ELR (cell line): ENCODE measurements around the gene SMARCA1.

Experiments used
- DNase-seq: peaks from one replicate; pipeline ENCODE4 v3.0.0-alpha.2; 2015; ENCODE audit warnings: low read depth

Gene SMARCA1

DNA sequence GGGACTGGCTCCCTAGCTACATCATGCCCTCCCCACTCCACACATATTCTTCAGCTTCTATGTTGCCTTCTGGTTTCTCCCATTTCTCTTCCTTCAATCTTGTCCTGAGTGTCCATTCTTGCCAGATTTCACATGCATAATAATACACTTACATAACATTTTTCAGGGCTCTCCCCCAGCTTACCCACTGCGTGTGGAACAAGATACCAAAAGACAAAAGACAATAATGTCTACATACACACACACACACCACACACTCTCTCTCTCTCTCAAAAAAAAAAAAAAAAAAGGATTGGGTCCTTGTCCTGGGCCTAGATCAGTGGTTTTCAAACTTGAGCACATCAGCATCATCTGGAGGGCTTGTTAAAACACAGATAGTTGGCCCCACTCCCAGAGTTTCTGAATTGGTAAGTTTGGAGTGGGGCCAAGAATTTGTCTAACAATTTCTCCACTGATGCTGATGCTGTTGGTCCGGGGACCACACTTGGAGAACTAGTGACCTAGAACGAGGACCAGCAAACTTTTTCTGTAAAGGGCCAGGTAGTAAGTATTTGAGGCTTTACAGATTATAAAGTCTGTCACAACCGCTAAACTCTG lies 6.5 kb upstream of the SMARCA1 start:
- DNase-seq, result no peak

DNA sequence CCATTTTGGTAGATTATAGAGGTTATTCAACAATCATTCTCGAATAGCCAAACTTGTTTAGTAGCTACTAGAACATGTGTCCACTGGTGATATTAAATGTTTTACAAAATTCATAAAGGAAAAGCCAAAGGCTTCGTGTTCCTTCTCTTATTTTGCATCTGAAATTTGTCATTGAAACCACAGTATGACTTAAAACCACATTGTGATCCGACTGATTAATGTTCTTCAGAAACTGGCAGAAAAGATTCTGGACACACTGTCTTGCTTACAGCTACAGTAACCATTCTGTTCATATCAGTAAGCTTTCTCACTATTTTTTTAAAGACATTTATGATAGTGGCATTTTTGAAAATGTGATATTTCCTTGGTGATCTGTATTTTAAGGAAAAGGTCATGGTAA lies 2.6 kb upstream of the SMARCA1 start:
- peak; percentile 8 for DNase-seq

DNA sequence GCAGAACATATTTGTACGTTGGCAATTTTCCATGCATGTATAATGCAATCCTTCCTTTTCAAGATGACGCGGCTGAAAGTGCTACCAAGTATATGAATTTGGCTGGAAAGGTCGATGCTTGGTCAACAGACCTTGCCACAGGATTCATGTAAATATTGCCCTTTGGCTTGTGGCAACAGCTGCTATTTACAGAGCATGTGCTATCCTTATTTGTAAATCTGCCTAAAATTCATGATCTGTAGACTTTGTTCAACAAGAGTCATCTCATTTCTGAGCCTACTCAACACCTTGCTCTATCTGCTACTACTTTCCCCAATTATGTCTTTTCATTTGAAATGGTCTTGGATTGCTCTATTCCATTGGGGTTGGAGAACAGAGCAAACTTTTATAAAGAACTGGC lies 1.9 kb upstream of the SMARCA1 start:
- peak; percentile 4 for DNase-seq

DNA sequence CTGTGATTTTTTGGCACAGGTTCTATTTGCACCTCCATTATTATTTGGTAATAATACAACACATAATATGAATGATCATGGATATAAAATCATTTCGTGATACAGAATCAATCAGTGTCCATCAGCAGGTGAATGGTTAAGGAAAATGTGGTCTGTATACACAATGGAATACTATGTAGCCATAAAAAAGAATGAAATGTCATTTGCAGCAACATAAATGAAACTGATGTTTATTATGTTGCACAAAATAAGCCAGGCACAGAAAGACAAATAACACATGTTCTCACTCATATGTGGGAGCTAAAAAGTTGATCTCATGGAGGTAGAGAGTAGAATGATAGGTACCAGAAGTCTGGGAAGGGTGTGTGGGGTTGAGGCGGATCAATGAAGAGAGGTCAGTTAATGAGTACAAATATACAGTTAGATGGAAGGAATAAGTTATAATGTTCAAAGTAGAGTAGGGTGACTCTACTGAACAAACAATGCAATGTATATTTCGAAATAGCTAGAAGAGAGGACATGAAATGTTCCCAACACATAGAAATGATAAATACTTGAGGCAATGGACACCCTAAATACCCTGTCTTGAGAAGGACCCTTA lies 1.1 kb upstream of the SMARCA1 start:
- no peak for DNase-seq

DNA sequence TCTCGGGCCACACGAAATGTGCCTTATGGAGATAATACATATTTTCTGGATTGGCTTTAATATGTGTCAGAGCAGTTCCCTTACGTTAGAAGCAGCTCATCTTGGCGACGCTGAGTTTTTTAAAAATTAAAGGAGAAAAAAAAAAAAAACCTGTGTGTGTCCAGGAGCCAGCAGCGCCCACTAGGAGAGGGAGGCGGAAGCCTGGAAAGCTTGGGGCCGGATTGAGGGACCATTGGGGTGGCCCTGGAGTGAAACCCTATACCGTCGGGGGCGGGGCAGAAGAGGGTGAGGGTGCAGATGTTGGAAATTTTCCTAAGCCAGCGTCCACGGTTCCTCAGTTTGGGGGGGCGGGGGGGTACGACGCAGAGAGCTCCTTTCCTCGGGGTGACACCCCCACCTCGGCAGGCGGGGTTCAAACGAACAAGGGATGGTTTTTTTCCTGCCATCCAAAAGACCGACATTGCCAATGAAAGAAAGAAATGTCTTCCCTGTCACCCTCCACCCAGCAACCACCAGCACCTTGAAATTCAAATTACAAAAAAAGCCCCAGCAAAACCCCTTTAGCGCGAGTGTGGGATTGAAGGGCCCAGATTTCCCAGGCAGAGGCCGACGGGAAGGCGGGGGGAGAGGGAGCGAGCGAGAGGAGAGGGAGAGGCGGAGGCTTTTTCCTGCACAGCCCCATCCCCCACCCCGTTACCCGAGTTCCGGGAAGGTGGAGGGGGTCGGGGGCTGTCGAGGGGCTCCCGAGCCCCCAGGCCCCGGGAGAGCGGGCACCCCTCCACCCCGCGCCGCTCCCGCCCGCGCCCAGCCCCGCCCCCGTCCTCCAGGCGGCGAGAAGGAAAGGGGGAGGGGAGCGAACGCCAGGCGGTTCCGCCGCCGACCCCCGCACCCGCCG lies 859 bp downstream of the SMARCA1 start:
- peak; percentile 77 for DNase-seq

DNA sequence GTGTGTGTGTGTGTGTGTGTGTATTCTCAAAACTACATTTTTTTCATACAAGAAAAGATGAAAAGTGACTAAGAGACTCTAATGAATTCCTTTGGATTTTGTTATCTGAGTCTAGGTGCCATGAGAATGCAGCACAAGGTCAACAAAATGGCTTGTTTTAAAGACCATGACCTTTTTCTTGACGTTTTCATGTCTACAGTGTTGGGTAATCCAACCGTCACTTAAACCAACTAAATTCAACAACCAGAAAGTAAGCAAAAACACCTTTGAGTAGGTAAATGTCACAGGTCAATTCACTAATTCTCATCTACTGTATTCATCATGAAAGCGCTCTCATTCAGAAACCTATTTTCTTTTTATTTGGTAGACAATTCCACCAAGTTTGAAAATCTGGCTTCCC lies 3.1 kb downstream of the SMARCA1 start:
- DNase-seq, result no peak

DNA sequence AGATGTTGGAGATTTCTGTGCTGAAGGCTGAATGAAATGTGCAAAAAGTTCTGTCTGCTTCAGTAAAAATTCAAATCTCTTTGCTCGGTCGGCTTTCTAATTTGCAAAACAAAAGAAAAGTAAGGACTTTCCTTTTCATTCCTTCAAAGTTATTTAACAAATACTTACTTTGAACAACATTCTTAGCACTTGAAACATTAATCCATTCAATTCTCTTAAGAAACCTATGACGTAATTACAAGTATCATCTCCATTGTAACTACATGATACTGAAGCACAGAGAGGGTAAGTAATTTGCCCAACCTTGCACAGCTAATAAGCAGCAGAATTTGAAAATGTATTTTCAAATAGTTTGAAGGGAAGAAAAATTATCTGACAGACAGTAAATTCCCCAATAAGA lies 6.9 kb downstream of the SMARCA1 start:
- no peak for DNase-seq

DNA sequence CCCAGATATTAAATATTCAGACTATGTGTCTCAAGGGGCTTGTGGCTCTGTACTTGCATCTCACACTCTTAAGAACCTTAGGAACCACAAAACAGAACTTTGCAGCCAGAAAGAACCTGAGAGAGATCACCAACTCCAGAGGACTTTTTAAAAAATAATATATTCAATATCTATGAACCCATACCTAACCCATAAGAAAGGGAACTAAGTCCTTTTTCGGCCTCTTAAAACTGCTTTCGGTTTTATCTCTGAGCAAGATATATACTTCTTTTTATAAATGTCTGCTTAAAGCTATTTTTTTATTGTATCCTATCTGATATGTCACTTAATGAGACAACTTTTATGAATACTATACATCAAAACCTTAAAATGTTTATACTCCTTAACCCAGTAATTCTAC lies 10.9 kb downstream of the SMARCA1 start:
- DNase-seq, result no peak

DNA sequence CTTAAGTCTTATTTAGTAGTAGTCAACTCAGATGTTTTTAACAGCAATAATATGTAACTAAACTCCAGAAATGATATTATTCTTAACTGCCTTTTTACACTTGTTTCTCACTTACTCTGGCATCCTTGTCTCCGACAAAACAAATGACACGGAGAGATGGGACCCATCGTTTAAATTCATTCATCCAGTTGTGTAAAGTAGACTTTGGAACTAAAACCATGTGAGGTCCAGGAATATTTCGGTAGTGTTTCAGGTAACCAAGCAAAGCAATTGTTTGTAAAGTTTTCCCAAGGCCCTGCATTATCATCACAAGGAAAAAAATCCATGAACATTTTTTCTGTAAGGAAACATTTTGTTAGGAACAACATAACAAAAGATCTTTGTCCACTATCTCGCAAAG lies 11.6 kb downstream of the SMARCA1 start:
- no peak for DNase-seq

DNA sequence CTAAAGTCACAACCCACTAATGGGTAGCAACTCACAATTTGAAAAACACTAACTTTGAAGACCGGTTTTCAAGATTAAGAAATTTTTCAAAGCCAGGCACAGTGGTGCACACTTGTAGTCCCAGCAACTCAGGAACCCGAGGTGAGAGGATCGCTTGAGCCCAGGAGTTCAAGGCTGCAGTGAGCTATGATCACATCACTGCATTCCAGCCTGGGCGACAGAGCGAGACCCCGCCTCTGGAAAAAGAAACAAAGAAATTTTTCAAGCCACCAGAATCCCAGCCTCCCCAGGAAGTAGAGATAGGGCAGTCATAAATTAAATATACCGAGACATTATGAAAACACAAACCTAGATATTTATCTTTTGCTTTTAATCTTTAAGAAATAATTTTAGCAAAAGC lies 13.0 kb downstream of the SMARCA1 start:
- no peak for DNase-seq

DNA sequence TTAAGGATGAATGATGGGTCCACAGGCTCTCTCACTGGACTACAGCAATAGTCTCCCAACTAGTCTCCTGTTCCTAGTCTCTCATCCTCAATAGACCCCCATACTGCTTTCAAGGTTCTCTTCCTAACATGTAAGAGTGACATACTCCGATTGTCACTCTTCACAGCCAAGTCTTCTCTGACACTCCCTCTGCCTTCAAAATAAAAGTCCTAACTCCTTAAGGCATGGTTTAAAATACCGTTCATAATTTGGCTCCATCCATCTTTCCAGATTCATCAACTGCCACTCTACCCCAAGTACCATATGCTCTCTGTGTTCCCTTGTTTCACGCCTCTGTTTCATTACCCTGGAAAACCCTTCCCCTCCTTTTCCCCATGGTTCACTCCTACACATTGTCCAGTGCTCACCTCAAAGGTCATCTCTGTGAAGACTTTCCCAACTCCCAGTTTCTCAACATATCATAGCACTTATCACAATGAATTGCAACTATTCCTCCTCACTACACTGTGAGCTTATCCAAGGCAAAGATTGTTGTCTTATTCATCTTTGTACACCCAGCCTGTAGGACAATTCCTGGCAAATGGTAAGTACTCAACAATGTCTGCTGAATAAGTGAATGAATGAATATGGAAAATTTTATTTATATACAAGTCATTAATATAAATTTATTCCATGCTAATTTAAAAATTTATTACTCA lies 26.0 kb downstream of the SMARCA1 start:
- DNase-seq, result no peak

DNA sequence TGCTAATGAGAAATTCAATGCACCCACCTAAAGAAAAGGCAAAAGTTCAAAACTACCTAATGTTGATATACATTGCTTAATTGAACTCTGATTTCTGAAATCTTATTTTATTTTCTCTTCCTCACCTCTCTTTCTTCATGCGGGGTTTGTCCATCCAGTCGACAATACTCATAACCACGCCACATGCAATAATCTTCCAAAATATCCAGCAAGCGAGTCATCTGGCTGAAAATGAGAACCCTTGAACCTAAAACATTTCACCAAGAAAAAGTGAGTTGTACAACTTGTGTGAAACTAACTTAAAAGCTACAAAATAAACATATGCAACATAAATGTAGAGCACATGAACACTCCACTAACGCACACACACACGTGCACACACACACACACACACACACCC lies 26.7 kb downstream of the SMARCA1 start:
- peak; percentile 62 for DNase-seq

DNA sequence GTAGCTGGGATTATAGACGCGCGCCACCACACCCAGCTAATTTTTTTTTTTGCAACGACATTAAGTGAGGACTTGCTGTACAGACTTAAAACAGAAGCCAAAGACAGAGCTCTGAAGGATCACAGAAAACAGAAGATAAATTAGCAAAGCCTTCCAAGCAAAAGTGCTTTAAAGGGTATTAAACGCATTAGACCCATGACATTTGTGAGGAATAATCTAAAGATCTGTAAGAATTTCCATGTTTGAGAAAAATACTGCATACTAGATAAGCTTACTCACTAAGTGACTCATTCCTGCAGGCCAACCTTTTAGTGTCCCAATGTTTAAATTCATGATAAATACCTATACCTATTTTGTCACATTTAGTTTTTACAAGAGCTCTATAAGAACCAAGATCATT lies 27.4 kb downstream of the SMARCA1 start:
- peak; percentile 70 for DNase-seq

DNA sequence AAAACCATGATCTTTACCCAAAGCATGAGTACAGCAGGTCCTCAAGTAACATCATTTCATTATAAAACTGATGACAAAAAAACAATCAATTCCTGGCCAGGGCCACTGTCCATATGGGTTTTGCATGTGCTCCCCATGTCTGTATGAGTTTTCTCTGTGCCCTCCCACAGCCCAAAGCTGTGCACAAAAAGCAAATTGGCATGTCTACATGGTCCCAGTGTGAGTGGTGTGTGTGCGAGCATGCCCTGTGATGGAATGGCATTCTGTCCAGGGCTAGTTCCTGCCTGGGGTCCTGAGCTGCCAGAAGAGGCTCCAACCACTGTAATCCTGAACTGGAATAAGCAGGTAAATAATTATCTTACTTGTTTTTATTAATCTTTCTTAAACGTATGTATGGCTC lies 28.4 kb downstream of the SMARCA1 start:
- DNase-seq, result no peak

DNA sequence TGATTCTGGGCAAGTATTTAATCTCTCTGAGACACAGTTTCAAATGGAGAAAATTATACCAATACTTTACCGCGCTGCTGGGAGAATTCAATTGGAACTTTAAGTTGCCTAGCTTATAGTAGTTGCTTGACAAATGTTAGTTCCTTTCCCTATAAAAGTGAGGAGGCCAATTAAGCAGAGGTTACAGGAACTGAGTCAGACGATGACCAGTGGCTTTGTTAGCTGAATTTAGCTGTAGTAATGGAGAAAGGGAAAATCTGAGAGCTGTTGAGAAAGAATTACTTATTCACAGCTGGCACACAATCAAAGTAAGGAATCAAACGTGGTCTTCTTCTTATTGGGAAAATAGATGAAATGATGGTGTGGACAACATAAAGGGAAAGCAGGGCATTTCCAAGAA lies 29.6 kb downstream of the SMARCA1 start:
- peak; percentile 75 for DNase-seq

DNA sequence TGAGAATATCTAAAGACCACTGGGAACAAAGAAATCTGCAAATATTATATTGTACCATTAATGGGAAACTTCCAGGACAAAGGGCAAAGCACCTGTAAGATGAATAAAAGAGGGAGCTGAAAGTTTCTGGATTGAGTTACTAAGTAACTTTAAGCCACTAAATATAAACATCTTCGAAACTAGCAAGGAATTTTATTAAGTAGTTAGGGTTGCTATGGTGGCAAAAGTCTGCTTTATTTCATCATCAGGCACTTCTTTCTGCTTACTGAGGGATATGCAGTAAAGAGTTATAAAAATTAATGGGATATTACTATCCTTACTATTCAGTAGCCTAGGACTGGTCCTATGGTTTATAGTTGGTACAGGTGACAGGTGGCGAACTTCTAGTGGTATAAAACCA lies 33.0 kb downstream of the SMARCA1 start:
- no peak for DNase-seq

DNA sequence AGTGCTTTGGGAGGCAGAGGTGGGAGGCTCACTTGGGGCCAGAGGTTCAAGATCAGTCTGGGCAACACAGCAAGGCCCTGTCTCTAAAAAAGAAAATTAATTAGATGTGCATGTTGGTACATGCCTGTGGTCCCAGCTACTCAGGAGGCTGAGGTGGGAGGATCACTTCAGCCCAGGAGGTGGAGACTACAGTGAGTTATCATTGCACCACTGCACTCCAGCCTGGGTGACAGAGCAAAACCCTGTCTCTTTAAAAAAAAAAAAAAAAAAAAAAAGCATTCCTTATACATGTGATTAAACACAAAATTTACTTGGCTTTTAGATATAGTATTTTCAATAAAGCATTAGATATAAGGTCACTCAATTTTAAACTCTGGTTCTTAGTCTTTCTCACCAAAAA lies 34.9 kb downstream of the SMARCA1 start:
- no peak for DNase-seq

DNA sequence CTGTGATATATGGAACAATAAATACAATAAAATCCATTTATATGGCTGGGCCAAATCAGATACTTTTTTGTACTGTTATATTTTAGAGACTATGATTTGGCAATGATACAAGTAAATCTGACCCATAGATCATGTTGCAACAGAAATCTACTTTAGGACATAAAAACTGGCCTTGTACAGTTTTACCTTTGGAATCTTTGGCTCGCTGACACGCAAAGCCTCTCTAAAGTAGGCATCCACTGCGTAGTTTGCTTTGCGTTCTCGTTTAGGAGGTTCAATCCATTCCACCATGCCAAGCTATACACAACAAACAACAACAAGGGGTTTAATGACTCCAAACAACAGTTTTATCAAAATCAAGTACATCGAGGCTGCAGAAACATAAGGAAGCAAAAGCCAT lies 42.4 kb downstream of the SMARCA1 start:
- DNase-seq, result no peak

DNA sequence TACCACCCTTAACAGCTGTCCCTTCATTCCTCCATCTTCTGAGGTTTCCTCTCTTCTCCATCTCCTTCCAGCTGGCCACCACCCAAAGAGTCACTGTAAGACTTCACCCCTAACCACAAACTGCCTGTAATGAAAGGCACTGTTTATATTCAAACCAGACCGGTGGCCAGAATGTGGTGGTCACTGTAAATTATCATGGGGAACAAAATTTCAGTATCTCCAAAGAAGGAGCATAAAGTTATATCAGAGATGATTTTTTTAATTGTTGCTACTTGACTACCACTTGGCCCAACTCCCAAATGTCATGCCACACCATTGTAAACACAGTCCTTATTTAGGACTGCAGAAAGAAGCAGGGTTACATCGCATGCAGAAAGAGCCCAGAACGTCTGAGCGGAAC lies 44.8 kb downstream of the SMARCA1 start:
- peak; percentile 19 for DNase-seq

DNA sequence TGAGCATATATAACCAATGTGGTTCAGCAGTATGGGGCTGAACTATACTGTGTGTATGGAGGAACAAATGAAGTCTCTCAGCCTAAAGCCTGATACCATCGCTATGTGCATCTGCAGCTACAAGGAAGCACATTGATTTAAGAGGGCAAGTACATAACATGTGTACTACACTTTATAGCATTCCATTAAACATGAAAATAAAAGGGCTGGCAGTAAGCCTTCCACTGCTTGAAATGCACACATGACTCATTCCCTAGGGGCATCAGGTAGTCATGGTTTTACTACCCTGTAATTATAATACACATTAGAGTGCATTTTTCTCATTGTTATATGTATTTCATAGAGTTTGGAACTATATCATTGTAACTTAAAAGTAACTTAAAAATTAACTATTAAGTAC lies 51.2 kb downstream of the SMARCA1 start:
- DNase-seq, result peak; percentile 32

DNA sequence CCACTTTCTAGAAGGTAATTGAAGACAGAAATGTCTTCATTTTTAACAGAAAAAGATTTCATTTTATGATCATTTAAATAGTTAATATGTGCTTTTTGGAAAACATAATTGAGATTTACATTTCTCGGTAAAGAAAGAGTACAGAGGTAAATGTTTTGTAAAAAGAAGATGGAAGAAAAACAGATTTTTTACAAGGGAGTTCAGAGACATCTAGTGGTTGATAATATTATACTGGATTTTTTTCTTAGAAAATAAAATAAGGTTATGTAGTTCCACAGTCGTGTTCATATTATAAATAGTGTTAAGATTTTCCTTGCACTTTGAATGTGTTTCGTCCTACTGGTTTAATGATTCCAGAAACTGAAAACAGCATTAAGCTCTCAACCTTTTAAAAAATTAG lies 60.6 kb downstream of the SMARCA1 start:
- DNase-seq, result peak; percentile 5

DNA sequence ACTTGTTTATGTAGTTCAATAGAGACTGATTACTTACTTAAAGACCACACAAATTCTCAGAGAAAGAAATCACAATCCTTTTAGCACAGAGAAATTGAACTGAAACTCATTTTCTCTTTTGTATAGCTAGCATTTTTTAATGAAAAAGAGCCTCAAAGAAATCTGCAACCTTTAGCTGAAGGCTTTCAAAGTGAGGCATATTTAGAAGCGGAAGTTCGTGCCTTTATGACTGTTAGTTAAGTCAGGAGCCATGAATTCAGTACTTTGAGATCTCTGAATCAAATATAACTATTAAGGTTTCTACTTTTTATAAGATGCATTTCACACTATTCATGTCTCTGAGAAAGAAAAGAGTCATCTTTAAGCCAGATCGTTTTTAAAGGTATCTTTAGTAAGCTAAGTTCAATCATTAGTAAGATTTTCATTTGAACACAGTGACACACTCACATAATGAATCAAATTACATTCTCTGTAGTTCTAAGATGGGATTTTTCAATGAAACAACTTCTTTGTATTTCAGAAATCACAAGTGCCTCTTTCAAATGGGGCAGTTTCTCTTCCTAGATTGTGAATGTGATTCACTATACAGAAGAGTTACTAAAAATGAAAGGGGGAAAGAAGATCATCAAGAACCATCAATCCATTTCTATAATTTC lies 61.4 kb downstream of the SMARCA1 start:
- DNase-seq, result no peak
